HG03432 (cell line): ENCODE measurements around the gene GPC5.
A peak's percentile ranks its signal among the peaks of the same experiment; 100 is the strongest.
"Not testable (repeated sequence)": the region's sequence is repeated elsewhere in the genome, so short reads cannot be mapped to it uniquely, and the experiment has no call there.

Experiments used
- ATAC-seq: cut with Tn5 transposase; IDR thresholded peaks from one replicate; pipeline ENCODE4 v1.9.1; 2021; ENCODE audit warnings: mild to moderate bottlenecking, moderate library complexity; ENCODE audit not compliant: unreplicated experiment

The GPC5 gene

GRCh38 chr13:91824416-91824815, 426.0 kb downstream of the GPC5 start:
- no peak for ATAC-seq

GRCh38 chr13:91825516-91825915, 427.1 kb downstream of the GPC5 start:
- no peak for ATAC-seq

- no peak for ATAC-seq
Measured at GRCh38 chr13:91836553-91836952, 438.1 kb downstream of the GPC5 start.

GRCh38 chr13:91845612-91846011, 447.2 kb downstream of the GPC5 start:
- ATAC-seq: no peak

- no peak for ATAC-seq
Measured at GRCh38 chr13:91863699-91864098, 465.3 kb downstream of the GPC5 start.

- no peak for ATAC-seq
Measured at GRCh38 chr13:91868351-91868750, 469.9 kb downstream of the GPC5 start.

GRCh38 chr13:91878491-91878890, 480.1 kb downstream of the GPC5 start:
- no peak for ATAC-seq

GRCh38 chr13:91879360-91879759, 480.9 kb downstream of the GPC5 start:
- ATAC-seq: no peak

GRCh38 chr13:91882918-91883317, 484.5 kb downstream of the GPC5 start:
- no peak for ATAC-seq

- ATAC-seq: no peak
Measured at GRCh38 chr13:91889641-91890040, 491.2 kb downstream of the GPC5 start.

- ATAC-seq: no peak
Measured at GRCh38 chr13:91891141-91891540, 492.7 kb downstream of the GPC5 start.

- ATAC-seq: no peak
Measured at GRCh38 chr13:91893040-91893439, 494.6 kb downstream of the GPC5 start.

GRCh38 chr13:91894316-91894715, 495.9 kb downstream of the GPC5 start:
- ATAC-seq: no peak

- ATAC-seq: no peak
Measured at GRCh38 chr13:91896547-91896946, 498.1 kb downstream of the GPC5 start.

GRCh38 chr13:91898986-91899385, 500.6 kb downstream of the GPC5 start:
- ATAC-seq: not testable (repeated sequence)

- ATAC-seq: no peak
Measured at GRCh38 chr13:91902291-91902690, 503.9 kb downstream of the GPC5 start.

GRCh38 chr13:91904005-91904404, 505.6 kb downstream of the GPC5 start:
- ATAC-seq: peak; percentile 91

- peak; percentile 78 for ATAC-seq
Measured at GRCh38 chr13:91904597-91904996, 506.2 kb downstream of the GPC5 start.

- no peak for ATAC-seq
Measured at GRCh38 chr13:91907398-91907797, 509.0 kb downstream of the GPC5 start.

- no peak for ATAC-seq
Measured at GRCh38 chr13:91909617-91910016, 511.2 kb downstream of the GPC5 start.

- no peak for ATAC-seq
Measured at GRCh38 chr13:91922969-91923592, 524.7 kb downstream of the GPC5 start.

- no peak for ATAC-seq
Measured at GRCh38 chr13:91930687-91931086, 532.3 kb downstream of the GPC5 start.

- ATAC-seq: no peak
Measured at GRCh38 chr13:91934354-91934753, 535.9 kb downstream of the GPC5 start.
